ENCODE data around the gene PLS1.

The PLS1 gene

GRCh38 chr3:142614059-142614626 is 17.9 kb downstream of the PLS1 start:
- no peak for TF ChIP-seq CTCF (IDR thresholded peaks at IDR 0.05; ENCODE audit: insufficient read depth, missing control alignments)
- no peak for FAIRE-seq
- no peak for DNase-seq (ENCODE audit: insufficient read length, low spot score)

GRCh38 chr3:142615171-142615570 is 19.0 kb downstream of the PLS1 start:
- no peak for TF ChIP-seq CTCF (IDR thresholded peaks at IDR 0.05; ENCODE audit: insufficient read depth, missing control alignments)
- FAIRE-seq: no peak
- DNase-seq (ENCODE audit: insufficient read length, low spot score): no peak

- FAIRE-seq: no peak
- no peak for DNase-seq (ENCODE audit: insufficient read length, low spot score)
- no peak for TF ChIP-seq CTCF (IDR thresholded peaks at IDR 0.05; ENCODE audit: insufficient read depth, missing control alignments)
Measured at GRCh38 chr3:142618917-142619461, 22.8 kb downstream of the PLS1 start.

- no peak for TF ChIP-seq CTCF (IDR thresholded peaks at IDR 0.05; ENCODE audit: insufficient read depth, missing control alignments)
- FAIRE-seq: no peak
- no peak for DNase-seq (ENCODE audit: insufficient read length, low spot score)
Measured at GRCh38 chr3:142622405-142622804, 26.2 kb downstream of the PLS1 start.

- TF ChIP-seq CTCF (IDR thresholded peaks at IDR 0.05; ENCODE audit: insufficient read depth, missing control alignments): no peak
- FAIRE-seq: no peak
- no peak for DNase-seq (ENCODE audit: insufficient read length, low spot score)
Measured at GRCh38 chr3:142623194-142623593, 27.0 kb downstream of the PLS1 start.

- no peak for TF ChIP-seq CTCF (IDR thresholded peaks at IDR 0.05; ENCODE audit: insufficient read depth, missing control alignments)
- no peak for FAIRE-seq
- no peak for DNase-seq (ENCODE audit: insufficient read length, low spot score)
Measured at GRCh38 chr3:142624341-142625152, 28.4 kb downstream of the PLS1 start.

GRCh38 chr3:142625153-142625440 is 28.9 kb downstream of the PLS1 start:
- no peak for DNase-seq (ENCODE audit: insufficient read length, low spot score)
- TF ChIP-seq CTCF (IDR thresholded peaks at IDR 0.05; ENCODE audit: insufficient read depth, missing control alignments): no peak
- FAIRE-seq: no peak

Measured in D721Med (cell line).